HFFc6 (cell line): Measurements from ENCODE around the gene SOX6. TPM values are rescaled to one million over a fixed set of nuclear protein-coding genes. Genes with fewer than 3 reads are reported as not detected.

Source experiments
- DNase-seq: peaks from one replicate; pipeline ENCODE4 v3.0.0-alpha.2; 2018
- H3K27ac Mint-ChIP-seq: 2 replicates; pipeline ENCODE4 v1.8.0; 2020; ENCODE audit warnings: mild to moderate bottlenecking, mixed read lengths
- H3K27me3 Mint-ChIP-seq: 2 replicates; pipeline ENCODE4 v1.8.0; 2021; ENCODE audit warnings: mild to moderate bottlenecking, moderate library complexity, mixed read lengths; ENCODE audit not compliant: insufficient read depth
- H3K36me3 Mint-ChIP-seq: 2 replicates; pipeline ENCODE4 v1.8.0; 2021; ENCODE audit warnings: low read depth, mixed read lengths
- H3K4me1 Mint-ChIP-seq: 2 replicates; pipeline ENCODE4 v1.8.0; 2020; ENCODE audit warnings: low read depth, mixed read lengths
- H3K4me3 Mint-ChIP-seq: 2 replicates; pipeline ENCODE4 v1.8.0; 2020; ENCODE audit warnings: mild to moderate bottlenecking, moderate library complexity, mixed read lengths
- H3K9me3 Mint-ChIP-seq: 2 replicates; pipeline ENCODE4 v1.8.0; 2020; ENCODE audit warnings: mild to moderate bottlenecking, mixed read lengths
- CTCF ChIP-seq: fragments of 200-600 bp; sonication (generic); IDR thresholded peaks from 2 replicates; pipeline ENCODE4 v1.5.0; 2021; ENCODE audit warnings: antibody characterized with exemption, mild to moderate bottlenecking
- total RNA-seq, 6 experiments: library from RNA; stranded (reverse); fragmentation: NEBNext Ultra II Directional; extraction: Animal tissue kit (Norgen Biotek cat#: 25700); gene quantifications; 2 replicates in 1 of 6; 3 replicates in 5 of 6; pipeline ENCODE4 v1.2.3, GENCODE V29; 2021

The SOX6 gene
- total RNA-seq, 6 experiments from 2014 or later, result 0.66 to 6.5 (median 1.4) TPM

- no peak for TF ChIP-seq CTCF
- H3K9me3 Mint-ChIP-seq, result peaks cover 5% of the 10 kb centered on the region; the same call in 1 of the 2 replicates
- H3K4me3 Mint-ChIP-seq, result no peak overlapping the region
- H3K27me3 Mint-ChIP-seq, result no peaks in the 10 kb centered on the region; the same call in 1 of the 2 replicates
- no peak for DNase-seq
- no peaks in the 10 kb centered on the region for H3K36me3 Mint-ChIP-seq
- no peak overlapping the region for H3K27ac Mint-ChIP-seq
- H3K4me1 Mint-ChIP-seq, result no peaks in the 10 kb centered on the region
Observed at GRCh38 chr11:16364254-16364653, 7.9 kb upstream of the SOX6 start.

GRCh38 chr11:16363706-16364105 lies 7.4 kb upstream of the SOX6 start:
- DNase-seq, result no peak
- H3K4me3 Mint-ChIP-seq, result no peak overlapping the region
- TF ChIP-seq CTCF, result no peak
- H3K9me3 Mint-ChIP-seq, result peaks cover 5% of the 10 kb centered on the region; the same call in 1 of the 2 replicates
- no peak overlapping the region for H3K27ac Mint-ChIP-seq
- no peaks in the 10 kb centered on the region for H3K4me1 Mint-ChIP-seq
- H3K27me3 Mint-ChIP-seq, result no peaks in the 10 kb centered on the region; the same call in 1 of the 2 replicates
- H3K36me3 Mint-ChIP-seq, result no peaks in the 10 kb centered on the region

GRCh38 chr11:16361108-16361865 lies 4.9 kb upstream of the SOX6 start:
- Mint-ChIP-seq H3K4me3 (no peak overlapping the region), H3K36me3 (no peaks in the 10 kb centered on the region), H3K9me3 (peaks cover 5% of the 10 kb centered on the region; the same call in 1 of the 2 replicates), H3K27me3 (no peaks in the 10 kb centered on the region; the same call in 1 of the 2 replicates), H3K27ac (no peak overlapping the region), H3K4me1 (peaks cover 10% of the 10 kb centered on the region; the same call in 1 of the 2 replicates)
- no peak for DNase-seq
- TF ChIP-seq CTCF, result no peak

GRCh38 chr11:16359369-16359768 lies 3.0 kb upstream of the SOX6 start:
- no peak for DNase-seq
- peaks cover 13% of the 10 kb centered on the region; the same call in 1 of the 2 replicates for H3K4me1 Mint-ChIP-seq
- no peak overlapping the region for H3K27ac Mint-ChIP-seq
- H3K9me3 Mint-ChIP-seq, result peaks cover 5% of the 10 kb centered on the region; the same call in 1 of the 2 replicates
- no peak for TF ChIP-seq CTCF
- H3K27me3 Mint-ChIP-seq, result no peaks in the 10 kb centered on the region; the same call in 1 of the 2 replicates
- H3K36me3 Mint-ChIP-seq, result no peaks in the 10 kb centered on the region
- H3K4me3 Mint-ChIP-seq, result no peak overlapping the region

- DNase-seq, result no peak
- no peak for TF ChIP-seq CTCF
- peaks cover 5% of the 10 kb centered on the region; the same call in 1 of the 2 replicates for H3K9me3 Mint-ChIP-seq
- H3K27ac Mint-ChIP-seq, result no peak overlapping the region
- H3K27me3 Mint-ChIP-seq, result no peaks in the 10 kb centered on the region; the same call in 1 of the 2 replicates
- no peaks in the 10 kb centered on the region for H3K36me3 Mint-ChIP-seq
- no peak overlapping the region for H3K4me3 Mint-ChIP-seq
- peaks cover 13% of the 10 kb centered on the region; the same call in 1 of the 2 replicates for H3K4me1 Mint-ChIP-seq
Observed at GRCh38 chr11:16358726-16359125, 2.4 kb upstream of the SOX6 start.
